Inflammatory macrophage treated with lipopolysaccharide for 1 hour (primary cell): ENCODE data around the gene HIP1R.
"Not testable (repeated sequence)": the region's sequence is repeated elsewhere in the genome, so short reads cannot be mapped to it uniquely, and the experiment has no call there.

Experiments
- DNase-seq, 2 donors: peaks; one replicate each; pipeline ENCODE4 v3.0.0-alpha.2; 2020 to 2022

Gene HIP1R

GRCh38 chr12:122896662-122897061, 61.4 kb downstream of the HIP1R start:
- DNase-seq = no peak

GRCh38 chr12:122899887-122900286, 64.6 kb downstream of the HIP1R start:
- no peak for DNase-seq

GRCh38 chr12:122902854-122903692, 67.8 kb downstream of the HIP1R start:
- DNase-seq = no peak

- no peak for DNase-seq
Observed at GRCh38 chr12:122903693-122904034, 68.4 kb downstream of the HIP1R start.

GRCh38 chr12:122905258-122905657, 70.0 kb downstream of the HIP1R start:
- not testable (repeated sequence) for DNase-seq

GRCh38 chr12:122908915-122909314, 73.7 kb downstream of the HIP1R start:
- DNase-seq = no peak

- DNase-seq = no peak
Observed at GRCh38 chr12:122909442-122910288, 74.4 kb downstream of the HIP1R start.
